Activated B cell treated with CpG ODN at 0.5 μM for 24 hours (primary cell): ENCODE measurements around the gene PTPRH. TPM values are rescaled to one million over a fixed set of nuclear protein-coding genes. Genes with fewer than 3 reads are reported as not detected.

Source experiments
- ATAC-seq: fragments of 200-7000 bp; cut with Tn5 transposase; one replicate; pipeline ENCODE4 v1.10.0; 2021; ENCODE audit warnings: low read depth, mild to moderate bottlenecking, moderate library complexity
- CTCF ChIA-PET: fragments of 350-600 bp; sonication (Branson Sonifier 250); formaldehyde crosslinking; loops from one replicate; lab custom pipeline; 2021; ENCODE audit warnings: antibody characterized with exemption; lab: Charles Lee
- POLR2A ChIA-PET: fragments of 350-600 bp; sonication (Branson Sonifier 250); formaldehyde crosslinking; loops from one replicate; lab custom pipeline; 2021; ENCODE audit warnings: antibody characterized with exemption; lab: Charles Lee
- DNase-seq: peaks from one replicate; pipeline ENCODE4 v3.0.0; 2022
- H3K27ac Mint-ChIP-seq: one replicate; pipeline ENCODE4 v1.8.0; 2020; ENCODE audit warnings: mixed read lengths
- H3K27me3 Mint-ChIP-seq: one replicate; pipeline ENCODE4 v1.8.0; 2021; ENCODE audit warnings: mixed read lengths
- H3K36me3 Mint-ChIP-seq: one replicate; pipeline ENCODE4 v1.8.0; 2021; ENCODE audit warnings: low read depth, mixed read lengths
- H3K4me1 Mint-ChIP-seq: one replicate; pipeline ENCODE4 v1.8.0; 2021; ENCODE audit warnings: mixed read lengths
- H3K4me3 Mint-ChIP-seq: one replicate; pipeline ENCODE4 v1.8.0; 2020; ENCODE audit warnings: mild to moderate bottlenecking, mixed read lengths
- H3K9me3 Mint-ChIP-seq: one replicate; pipeline ENCODE4 v1.8.0; 2020; ENCODE audit warnings: mixed read lengths
- intact Hi-C: fragments of 100-400 bp; cut with micrococcal nuclease; formaldehyde crosslinking; loops from one replicate; pipeline ENCODE4 v1.15.1; 2024
- total RNA-seq: library from RNA; stranded (reverse); gene quantifications from 2 replicates; pipeline ENCODE4 v1.2.3, GENCODE V29; 2022
- TF ChIP-seq, protein P1 (sequence below): fragments of 200-600 bp; IDR thresholded peaks from one replicate; pipeline ENCODE4 v1.8.0; 2022; ENCODE audit warnings: antibody characterized with exemption, mild to moderate bottlenecking

Gene PTPRH
- total RNA-seq, 1 donor from 2014 or later: not detected

DNA sequence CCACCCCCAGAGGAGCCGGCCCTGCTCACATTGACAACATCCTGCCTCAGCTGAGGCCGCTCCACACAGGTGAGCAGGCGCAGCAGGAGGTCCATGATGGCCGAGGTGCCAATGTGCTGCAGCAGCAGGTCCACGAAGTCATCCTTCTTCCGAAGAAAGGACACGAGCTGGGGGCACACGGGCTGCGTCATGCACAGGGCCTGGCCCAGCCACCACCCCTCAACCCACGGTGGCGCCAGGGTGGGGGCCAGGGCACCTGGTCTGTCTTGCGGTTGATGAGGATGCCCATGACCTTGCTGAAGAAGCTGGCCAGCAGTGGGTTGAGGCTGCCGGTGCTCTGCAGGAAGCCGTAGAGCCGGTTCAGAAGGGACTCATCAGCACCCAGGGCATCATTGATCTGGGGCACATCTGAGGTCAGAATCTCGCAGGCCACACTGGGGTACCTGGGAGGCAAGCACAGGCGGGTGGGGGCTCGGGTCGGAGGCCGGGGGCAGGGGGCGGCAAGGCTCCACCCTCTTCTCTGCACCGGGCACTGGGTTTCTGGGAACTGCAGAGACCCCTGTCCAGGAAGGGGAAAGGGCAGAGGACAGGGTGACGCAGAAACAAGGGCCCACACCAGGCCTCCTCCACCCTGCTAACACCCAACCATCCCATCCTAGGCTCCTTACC is 36.1 kb upstream of the PTPRH start:
- Mint-ChIP-seq H3K27me3 (no peaks in the 10 kb centered on the region), H3K27ac (no peak overlapping the region), H3K4me1 (peaks cover 33% of the 10 kb centered on the region), H3K36me3 (peaks cover 58% of the 10 kb centered on the region), H3K9me3 (no peaks in the 10 kb centered on the region), H3K4me3 (no peak overlapping the region)
- DNase-seq: no peak
- no peak for ATAC-seq
- TF ChIP-seq, protein P1, sequence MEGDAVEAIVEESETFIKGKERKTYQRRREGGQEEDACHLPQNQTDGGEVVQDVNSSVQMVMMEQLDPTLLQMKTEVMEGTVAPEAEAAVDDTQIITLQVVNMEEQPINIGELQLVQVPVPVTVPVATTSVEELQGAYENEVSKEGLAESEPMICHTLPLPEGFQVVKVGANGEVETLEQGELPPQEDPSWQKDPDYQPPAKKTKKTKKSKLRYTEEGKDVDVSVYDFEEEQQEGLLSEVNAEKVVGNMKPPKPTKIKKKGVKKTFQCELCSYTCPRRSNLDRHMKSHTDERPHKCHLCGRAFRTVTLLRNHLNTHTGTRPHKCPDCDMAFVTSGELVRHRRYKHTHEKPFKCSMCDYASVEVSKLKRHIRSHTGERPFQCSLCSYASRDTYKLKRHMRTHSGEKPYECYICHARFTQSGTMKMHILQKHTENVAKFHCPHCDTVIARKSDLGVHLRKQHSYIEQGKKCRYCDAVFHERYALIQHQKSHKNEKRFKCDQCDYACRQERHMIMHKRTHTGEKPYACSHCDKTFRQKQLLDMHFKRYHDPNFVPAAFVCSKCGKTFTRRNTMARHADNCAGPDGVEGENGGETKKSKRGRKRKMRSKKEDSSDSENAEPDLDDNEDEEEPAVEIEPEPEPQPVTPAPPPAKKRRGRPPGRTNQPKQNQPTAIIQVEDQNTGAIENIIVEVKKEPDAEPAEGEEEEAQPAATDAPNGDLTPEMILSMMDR: no peak
- ChIA-PET CTCF (no interaction called here), POLR2A (no interaction called here)
- intact Hi-C loops: no loop called here

DNA sequence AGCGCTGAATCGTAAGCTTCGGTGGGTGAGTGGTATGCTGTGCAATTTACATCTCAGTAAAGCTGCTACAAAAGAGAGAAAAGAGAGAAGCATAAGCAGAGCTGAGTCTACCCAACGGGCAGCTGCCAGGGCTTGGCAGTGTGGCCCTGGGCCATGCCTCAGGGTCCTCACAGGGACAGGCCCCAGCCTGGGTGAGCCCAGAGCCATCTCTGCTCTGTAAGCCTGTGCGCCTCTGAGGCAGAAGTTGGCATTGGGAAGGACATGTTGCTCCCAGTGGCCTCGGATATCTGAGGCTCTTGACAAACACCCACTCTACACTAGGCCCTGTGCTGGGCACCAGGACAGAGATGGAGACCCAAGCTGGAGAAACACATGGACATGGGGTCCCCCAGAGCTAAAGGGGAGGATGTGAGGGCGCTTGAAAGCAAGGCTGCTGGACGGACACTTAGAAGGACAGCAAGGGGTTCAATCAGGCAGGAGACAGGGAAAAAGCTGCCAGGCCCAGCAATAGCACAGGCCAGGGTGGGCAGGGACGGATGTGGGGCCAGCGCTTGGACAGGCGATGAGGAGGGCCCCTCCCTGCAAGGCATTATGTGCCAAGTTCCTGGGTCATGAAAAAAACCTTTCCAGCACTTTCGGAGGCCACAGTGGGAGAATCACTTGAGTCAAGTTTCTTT is 34.8 kb upstream of the PTPRH start:
- POLR2A ChIA-PET: interaction anchor here (1.2 to 1.9 kb wide), 2 partner anchors 10 to 145 kb away, joined by 3 to 6 read pairs; no protein-coding TSS in a partner anchor
- no peak overlapping the region for H3K27ac Mint-ChIP-seq
- no peak overlapping the region for H3K4me3 Mint-ChIP-seq
- peaks cover 65% of the 10 kb centered on the region for H3K36me3 Mint-ChIP-seq
- ATAC-seq (no peak), DNase-seq (no peak)
- CTCF ChIA-PET: no interaction called here
- no peaks in the 10 kb centered on the region for H3K27me3 Mint-ChIP-seq
- intact Hi-C loops: no loop called here
- H3K4me1 Mint-ChIP-seq: peaks cover 23% of the 10 kb centered on the region
- no peaks in the 10 kb centered on the region for H3K9me3 Mint-ChIP-seq
- TF ChIP-seq, protein P1: no peak

DNA sequence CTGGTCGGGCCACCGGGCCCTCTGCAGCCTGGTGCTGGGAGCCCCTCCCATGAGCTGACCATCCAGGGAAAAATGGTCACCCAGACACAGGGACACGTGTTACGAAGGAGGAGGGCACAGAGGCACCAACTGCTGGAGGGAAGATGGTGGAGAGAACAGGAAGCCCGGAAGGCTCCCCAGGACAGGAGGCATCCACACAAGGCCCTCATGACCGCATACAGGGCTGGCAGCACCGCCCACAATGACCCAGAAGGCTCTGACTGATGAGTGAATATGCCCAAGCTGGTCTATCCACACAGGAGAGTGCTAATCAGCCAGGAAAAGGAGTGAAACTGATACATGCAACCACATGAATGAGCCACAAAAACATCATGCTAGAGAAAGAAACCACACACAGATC is 33.2 kb upstream of the PTPRH start:
- intact Hi-C loops: no loop called here
- DNase-seq (no peak), ATAC-seq (no peak)
- ChIA-PET POLR2A (no interaction called here), CTCF (no interaction called here)
- TF ChIP-seq, protein P1: no peak
- no peak overlapping the region for H3K27ac Mint-ChIP-seq
- peaks cover 76% of the 10 kb centered on the region for H3K36me3 Mint-ChIP-seq
- peaks cover 7% of the 10 kb centered on the region for H3K4me1 Mint-ChIP-seq
- H3K9me3 Mint-ChIP-seq: no peaks in the 10 kb centered on the region
- no peaks in the 10 kb centered on the region for H3K27me3 Mint-ChIP-seq
- H3K4me3 Mint-ChIP-seq: no peak overlapping the region

DNA sequence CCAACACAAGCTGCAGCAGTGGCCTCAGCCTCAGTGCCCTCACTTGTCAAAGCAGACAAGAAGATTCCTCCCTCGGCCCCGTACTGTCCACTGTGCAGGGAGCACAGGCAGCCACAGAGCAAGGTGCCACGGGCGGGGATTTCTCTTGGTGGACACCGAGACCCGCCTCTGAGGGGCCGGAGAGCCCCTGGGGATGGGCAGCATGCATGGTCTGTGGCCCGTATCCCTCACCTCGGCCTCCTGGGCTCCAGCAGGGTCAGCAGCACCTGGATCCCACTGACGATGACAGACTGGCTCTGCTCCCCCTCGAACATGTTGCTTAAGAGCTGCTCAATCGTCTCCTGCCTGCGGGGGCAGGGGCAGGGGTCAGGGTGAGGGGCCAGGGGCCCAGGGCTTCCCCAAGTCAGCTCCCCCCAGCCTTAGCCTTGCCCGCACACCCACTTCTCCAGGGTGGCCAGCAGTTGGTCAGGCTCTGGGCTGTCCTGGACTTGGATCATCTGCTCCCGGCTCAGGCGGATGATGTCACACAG is 32.7 kb upstream of the PTPRH start:
- H3K4me1 Mint-ChIP-seq: peaks cover 3% of the 10 kb centered on the region
- H3K36me3 Mint-ChIP-seq: peaks cover 81% of the 10 kb centered on the region
- no peak overlapping the region for H3K27ac Mint-ChIP-seq
- H3K9me3 Mint-ChIP-seq: no peaks in the 10 kb centered on the region
- ATAC-seq (no peak), DNase-seq (no peak)
- H3K4me3 Mint-ChIP-seq: no peak overlapping the region
- CTCF ChIA-PET: no interaction called here
- TF ChIP-seq, protein P1: no peak
- H3K27me3 Mint-ChIP-seq: no peaks in the 10 kb centered on the region
- POLR2A ChIA-PET: interaction anchor here (1.3 kb wide), 1 partner anchor 12 kb away, joined by 3 read pairs; no protein-coding TSS in a partner anchor
- intact Hi-C loops: no loop called here
